GOT3 (cell line): Measurements from ENCODE around the gene MIA3.
A peak's percentile ranks its signal among the peaks of the same experiment; 100 is the strongest.
"Not testable (repeated sequence)": the region's sequence is repeated elsewhere in the genome, so short reads cannot be mapped to it uniquely, and the experiment has no call there.

Source experiments
- DNase-seq: peaks from one replicate; lab custom pipeline; 2025; ENCODE audit warnings: mixed read lengths; lab: John Stamatoyannopoulos, UW

Gene MIA3

GRCh38 chr1:222663431-222663934 is 45.6 kb downstream of the MIA3 start:
- DNase-seq = no peak

GRCh38 chr1:222665964-222666363 is 48.1 kb downstream of the MIA3 start:
- no peak for DNase-seq

GRCh38 chr1:222668184-222668583 is 50.3 kb downstream of the MIA3 start:
- DNase-seq = not testable (repeated sequence)

- not testable (repeated sequence) for DNase-seq
Observed at GRCh38 chr1:222669107-222669506, 51.2 kb downstream of the MIA3 start.

GRCh38 chr1:222670110-222670509 is 52.2 kb downstream of the MIA3 start:
- DNase-seq = no peak

GRCh38 chr1:222680080-222680479 is 62.2 kb downstream of the MIA3 start:
- no peak for DNase-seq

- no peak for DNase-seq
Observed at GRCh38 chr1:222691016-222691415, 73.1 kb downstream of the MIA3 start.

- no peak for DNase-seq
Observed at GRCh38 chr1:222694927-222695326, 77.0 kb downstream of the MIA3 start.

GRCh38 chr1:222696741-222697140 is 78.8 kb downstream of the MIA3 start:
- no peak for DNase-seq

GRCh38 chr1:222697203-222697602 is 79.3 kb downstream of the MIA3 start:
- no peak for DNase-seq

- DNase-seq = no peak
Observed at GRCh38 chr1:222697826-222698225, 79.9 kb downstream of the MIA3 start.

- DNase-seq = no peak
Observed at GRCh38 chr1:222702210-222702609, 84.3 kb downstream of the MIA3 start.

GRCh38 chr1:222704260-222704659 is 86.4 kb downstream of the MIA3 start:
- DNase-seq = no peak

GRCh38 chr1:222706815-222707214 is 88.9 kb downstream of the MIA3 start:
- DNase-seq = no peak

GRCh38 chr1:222709700-222710153 is 91.8 kb downstream of the MIA3 start:
- no peak for DNase-seq

GRCh38 chr1:222711319-222712252 is 93.7 kb downstream of the MIA3 start:
- DNase-seq = peak; percentile 30

- DNase-seq = peak; percentile 86
Observed at GRCh38 chr1:222712253-222713090, 94.6 kb downstream of the MIA3 start, which contains the start of the genes AIDA and BROX. Gene AIDA (minus strand): TSS chr1:222712491. CDS start chr1:222712317, 174 bp downstream. Gene BROX (plus strand): TSS chr1:222712564. CDS start chr1:222715700, 3,136 bp downstream.

- DNase-seq = peak; percentile 62
Observed at GRCh38 chr1:222713091-222713961, 95.4 kb downstream of the MIA3 start.

GRCh38 chr1:222716393-222716792 is 98.5 kb downstream of the MIA3 start:
- no peak for DNase-seq
